AG09309 (cell line): ENCODE results near the gene IL26.

Source experiments
- DNase-seq: peaks from one replicate; pipeline ENCODE4 v3.0.0-alpha.2; 2010; ENCODE audit warnings: low read depth
- H3K4me3 ChIP-seq: 2 replicates; pipeline ENCODE4 v1.5.1; 2011; ENCODE audit warnings: mild to moderate bottlenecking, low read depth, low read length, moderate library complexity; ENCODE audit not compliant: control insufficient read depth
- TF ChIP-seq, protein P1 (sequence below): IDR thresholded peaks from 2 replicates; pipeline ENCODE4 v1.5.1; 2011; ENCODE audit warnings: mild to moderate bottlenecking, low read depth, low read length, inconsistent platforms; ENCODE audit not compliant: insufficient read depth, control insufficient read depth; ENCODE audit errors: missing control alignments

Gene IL26

DNA sequence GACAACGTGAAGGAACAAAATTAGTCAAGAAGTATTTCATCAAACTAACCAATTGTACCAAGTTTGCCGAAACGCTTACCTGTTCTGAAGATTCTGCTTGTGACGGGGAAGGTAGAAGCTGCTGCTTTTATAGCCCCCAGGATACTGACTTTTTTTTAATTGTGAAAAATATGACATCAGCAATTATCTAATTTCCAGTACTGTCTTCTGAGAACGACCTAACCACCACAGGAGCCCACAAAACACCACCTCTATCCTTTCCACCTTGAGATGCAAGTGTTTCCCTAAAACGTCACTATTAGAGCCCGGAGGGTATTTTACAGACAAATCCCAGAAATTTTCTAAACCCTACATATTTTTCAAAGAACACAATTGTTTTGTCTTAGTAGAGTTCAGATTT, 27.9 kb upstream of the IL26 start, which contains the start of gene IL22:
Gene IL22 (minus strand): TSS at position 101 of the 400 bp plus-strand sequence. CDS start 156 bp downstream, outside the sequence.
- H3K4me3 ChIP-seq: no peak within 1 kb of the TSS
- TF ChIP-seq, protein P1, sequence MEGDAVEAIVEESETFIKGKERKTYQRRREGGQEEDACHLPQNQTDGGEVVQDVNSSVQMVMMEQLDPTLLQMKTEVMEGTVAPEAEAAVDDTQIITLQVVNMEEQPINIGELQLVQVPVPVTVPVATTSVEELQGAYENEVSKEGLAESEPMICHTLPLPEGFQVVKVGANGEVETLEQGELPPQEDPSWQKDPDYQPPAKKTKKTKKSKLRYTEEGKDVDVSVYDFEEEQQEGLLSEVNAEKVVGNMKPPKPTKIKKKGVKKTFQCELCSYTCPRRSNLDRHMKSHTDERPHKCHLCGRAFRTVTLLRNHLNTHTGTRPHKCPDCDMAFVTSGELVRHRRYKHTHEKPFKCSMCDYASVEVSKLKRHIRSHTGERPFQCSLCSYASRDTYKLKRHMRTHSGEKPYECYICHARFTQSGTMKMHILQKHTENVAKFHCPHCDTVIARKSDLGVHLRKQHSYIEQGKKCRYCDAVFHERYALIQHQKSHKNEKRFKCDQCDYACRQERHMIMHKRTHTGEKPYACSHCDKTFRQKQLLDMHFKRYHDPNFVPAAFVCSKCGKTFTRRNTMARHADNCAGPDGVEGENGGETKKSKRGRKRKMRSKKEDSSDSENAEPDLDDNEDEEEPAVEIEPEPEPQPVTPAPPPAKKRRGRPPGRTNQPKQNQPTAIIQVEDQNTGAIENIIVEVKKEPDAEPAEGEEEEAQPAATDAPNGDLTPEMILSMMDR: no peak
- DNase-seq: no peak

DNA sequence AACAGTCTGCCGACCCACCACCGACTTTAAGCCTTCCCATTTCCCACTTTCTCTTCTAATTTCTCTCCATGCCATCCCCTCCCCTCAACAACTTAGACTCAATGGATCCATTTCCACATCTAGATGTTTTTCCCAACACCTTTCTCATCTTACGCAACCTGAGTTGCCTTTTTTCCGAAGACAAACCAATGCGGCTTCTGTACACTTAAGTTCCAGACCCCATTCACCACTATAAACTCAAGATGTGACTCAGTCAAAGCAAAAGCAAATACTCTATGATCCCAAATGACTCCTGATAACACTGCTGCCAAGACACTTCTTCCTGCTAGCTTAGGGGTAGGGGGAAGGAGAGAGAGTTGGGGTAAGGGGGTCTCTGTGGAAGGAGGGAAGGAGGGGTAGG, 26.5 kb upstream of the IL26 start:
- H3K4me3 ChIP-seq: no peak overlapping the region
- TF ChIP-seq, protein P1: no peak

DNA sequence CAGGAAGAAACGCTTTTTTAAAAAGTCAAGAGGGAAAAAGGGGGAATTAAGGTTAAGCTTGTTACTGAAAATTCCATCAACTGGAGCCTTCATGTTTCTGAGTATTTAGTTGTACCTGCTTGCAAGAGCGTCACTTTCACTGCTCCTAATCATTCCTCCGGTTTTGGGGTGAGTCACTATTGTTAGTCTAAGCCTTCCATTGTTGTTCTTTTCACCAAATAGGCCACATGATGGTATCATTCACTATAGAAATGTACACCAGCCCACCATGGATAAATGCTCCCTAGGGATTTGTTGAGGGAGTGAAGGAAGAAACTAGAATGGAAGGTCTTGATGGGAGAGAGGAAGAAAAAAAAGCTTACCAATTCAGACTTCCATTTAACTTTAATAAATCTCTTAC, 24.8 kb upstream of the IL26 start:
- no peak overlapping the region for H3K4me3 ChIP-seq
- no peak for DNase-seq
- TF ChIP-seq, protein P1: no peak

More for the DNA sequence above, 26.5 kb upstream of the IL26 start:
- no peak for DNase-seq

DNA sequence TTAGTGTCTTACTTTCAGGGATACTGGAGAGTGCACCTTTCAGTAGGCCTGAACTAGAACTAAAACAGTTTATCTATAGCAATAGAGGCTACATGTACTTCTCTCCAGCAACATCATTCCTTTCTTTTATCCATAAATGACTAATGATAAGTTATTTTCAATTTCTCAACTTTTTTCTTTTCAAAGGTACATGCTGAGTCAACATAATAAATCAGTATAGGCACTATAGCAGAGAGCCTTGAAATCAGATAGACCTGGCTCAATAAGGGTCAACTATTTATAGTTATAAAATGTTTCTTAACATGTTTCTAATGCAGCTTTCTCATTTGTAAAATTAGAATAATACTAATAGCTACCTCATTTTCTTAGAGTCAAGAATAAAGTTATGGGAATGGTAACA, 22.2 kb upstream of the IL26 start:
- H3K4me3 ChIP-seq: no peak overlapping the region
- DNase-seq: no peak
- TF ChIP-seq, protein P1: no peak

DNA sequence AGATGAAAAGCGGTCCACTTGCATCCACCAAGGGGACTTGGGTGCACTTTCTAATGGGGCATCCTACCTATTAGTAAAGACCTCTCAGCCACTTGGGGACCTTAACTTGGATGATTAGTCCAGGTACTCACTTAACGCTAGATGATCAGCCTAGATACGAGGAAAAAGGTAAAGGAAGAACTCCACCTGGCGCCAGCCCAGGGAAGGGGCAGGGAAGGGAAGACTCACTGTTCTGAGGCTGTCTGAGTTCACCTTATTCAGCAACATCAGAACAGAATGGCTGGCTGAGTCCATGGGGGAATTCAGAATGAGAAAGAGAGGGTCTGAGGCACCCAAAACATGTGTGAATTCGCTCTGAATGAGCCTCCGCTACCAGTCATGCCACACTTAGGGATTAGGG, 20.7 kb upstream of the IL26 start:
- DNase-seq: no peak
- TF ChIP-seq, protein P1: no peak
- no peak overlapping the region for H3K4me3 ChIP-seq

DNA sequence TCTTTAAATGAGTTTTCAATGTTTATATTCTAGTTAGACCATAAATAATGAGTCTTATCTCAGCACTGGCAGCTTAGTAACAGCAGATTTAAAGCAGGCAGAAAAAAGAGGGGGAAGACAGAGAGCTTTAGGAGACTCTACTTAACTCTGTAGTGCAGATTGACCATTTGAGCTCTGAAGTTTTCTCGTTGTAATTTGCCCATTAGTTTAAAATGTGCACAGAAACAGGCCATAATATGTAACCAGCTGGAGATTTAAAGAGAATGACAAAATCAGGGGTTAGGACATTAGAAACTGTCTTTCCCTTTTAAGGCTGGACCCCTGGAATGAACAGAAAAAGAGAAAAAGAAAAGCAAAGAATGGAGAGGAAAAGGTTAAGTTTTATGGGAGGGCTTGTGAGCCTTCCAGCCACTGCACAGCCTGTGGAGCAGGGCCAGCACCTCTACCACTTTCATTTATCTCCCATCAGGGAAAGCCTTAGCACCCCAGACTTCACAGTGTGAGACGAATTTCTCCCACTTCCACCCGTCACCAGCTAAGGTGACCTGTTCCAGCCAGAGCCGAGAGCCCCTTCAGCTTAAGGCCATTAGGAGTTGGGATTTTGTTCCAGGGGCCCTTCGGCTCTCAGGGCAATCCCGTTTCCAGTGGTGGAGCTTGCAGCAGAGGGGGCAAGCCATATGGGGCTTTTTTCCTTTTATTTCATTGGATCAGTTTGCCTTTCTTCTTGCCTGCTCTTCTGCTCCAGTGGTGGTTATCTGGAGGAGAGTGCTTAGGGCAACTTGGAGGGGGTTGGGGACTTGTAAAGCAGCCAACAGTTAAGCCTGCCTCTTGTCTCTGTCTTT, 19.8 kb upstream of the IL26 start:
- no peak overlapping the region for H3K4me3 ChIP-seq
- DNase-seq: no peak
- TF ChIP-seq, protein P1: no peak

DNA sequence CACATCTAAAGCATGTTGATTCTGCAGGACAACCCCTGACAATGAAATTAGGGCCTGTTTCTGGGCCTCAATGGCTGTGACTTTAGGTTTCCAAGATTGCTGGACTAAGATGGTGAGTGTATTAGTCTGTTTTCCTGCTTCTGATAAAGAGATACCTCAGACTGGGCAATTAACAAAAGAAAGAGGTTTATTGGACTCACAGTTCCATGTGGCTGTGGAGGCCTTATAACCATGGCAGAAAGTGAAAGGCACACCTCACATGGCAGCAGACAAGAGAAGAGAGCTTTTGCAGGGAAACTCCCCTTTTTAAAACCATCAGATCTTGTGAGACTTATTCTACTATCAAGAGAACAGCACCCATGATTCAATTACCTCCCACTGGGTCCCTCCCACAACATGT, 17.2 kb upstream of the IL26 start:
- H3K4me3 ChIP-seq: no peak overlapping the region
- TF ChIP-seq, protein P1: no peak
- no peak for DNase-seq
